Prostate gland (tissue), 2 donors: ENCODE results near the gene RUNDC3A. TPM values are rescaled to one million over a fixed set of nuclear protein-coding genes. Genes with fewer than 3 reads are reported as not detected.

Source experiments
- DNase-seq: peaks from one replicate; pipeline ENCODE4 v3.0.0-alpha.2; 2019; ENCODE audit warnings: low spot score
- H3K27ac ChIP-seq, 2 donors: fragments of 200-600 bp; sonication (generic); 2 replicates each; pipeline ENCODE4 v1.5.1; 2017 to 2019
- H3K27me3 ChIP-seq: fragments of 200-600 bp; sonication (generic); replicated peaks from 2 replicates; pipeline ENCODE4 v1.5.1; 2019; ENCODE audit not compliant: insufficient read depth
- H3K36me3 ChIP-seq, 2 donors: fragments of 200-600 bp; sonication (generic); 1 replicate in 1 of 2; 2 replicates in 1 of 2; pipeline versions ENCODE4 v1.5.1 to v1.8.1; 2017 to 2019
- H3K4me1 ChIP-seq: fragments of 200-600 bp; sonication (generic); replicated peaks from 2 replicates; pipeline ENCODE4 v1.5.1; 2019
- H3K4me3 ChIP-seq, 2 donors: fragments of 200-600 bp; sonication (generic); 2 replicates each; pipeline ENCODE4 v1.5.1; 2017 to 2019
- H3K9me3 ChIP-seq: fragments of 200-600 bp; sonication (generic); 2 replicates; pipeline ENCODE4 v1.5.1; 2017
- POLR2A ChIP-seq: fragments of 450-650 bp; IDR thresholded peaks from one replicate; pipeline ENCODE4 v1.6.1; 2016; ENCODE audit warnings: antibody characterized with exemption, mild to moderate bottlenecking
- POLR2AphosphoS5 ChIP-seq: sonication (generic); formaldehyde crosslinking; IDR thresholded peaks from one replicate; pipeline ENCODE4 v1.6.1; 2017; ENCODE audit warnings: antibody characterized with exemption
- WGBS: methylation state at CpG from one replicate; pipeline ENCODE4 v1.1.5; 2018; 5-methylcytosine and 5-hydroxymethylcytosine counted together
- intact Hi-C: fragments of 100-400 bp; cut with DNase I; formaldehyde crosslinking; loops from one replicate; pipeline ENCODE4 v1.14.2; 2022
- total RNA-seq, 2 donors: library from RNA; depleted of rRNA; stranded (reverse); fragments of >200 nt; gene quantifications; one replicate each; pipeline ENCODE4 v1.1.0, GENCODE V29; 2016
- TF ChIP-seq, protein P1 (sequence below), 4 experiments: fragments of 200-600 bp in 2 of 4; fragments of 450-650 bp in 2 of 4; sonication (generic) in 2 of 4; IDR thresholded peaks; 1 replicate in 3 of 4; 2 replicates in 1 of 4; pipeline ENCODE4 v1.5.1; 2016 to 2019; ENCODE audit warnings: antibody characterized with exemption in 4 of 4, mild to moderate bottlenecking in 2 of 4, moderate library complexity in 2 of 4

The RUNDC3A gene
- total RNA-seq, 2 donors from 2014 or later, result 0.68 to 2.9 TPM

GRCh38 chr17:44351464-44351863 is 43.1 kb downstream of the RUNDC3A start:
- no peak overlapping the region for H3K4me3 ChIP-seq
- no peaks in the 10 kb centered on the region for H3K9me3 ChIP-seq
- H3K4me1 ChIP-seq, result no peaks in the 10 kb centered on the region
- H3K27me3 ChIP-seq, result no peaks in the 10 kb centered on the region
- 87% methylated on average over 8 of the region's 8 CpGs for WGBS
- H3K27ac ChIP-seq, result no peak overlapping the region
- TF ChIP-seq POLR2A, result no peak
- TF ChIP-seq POLR2AphosphoS5, result no peak
- TF ChIP-seq, protein P1, sequence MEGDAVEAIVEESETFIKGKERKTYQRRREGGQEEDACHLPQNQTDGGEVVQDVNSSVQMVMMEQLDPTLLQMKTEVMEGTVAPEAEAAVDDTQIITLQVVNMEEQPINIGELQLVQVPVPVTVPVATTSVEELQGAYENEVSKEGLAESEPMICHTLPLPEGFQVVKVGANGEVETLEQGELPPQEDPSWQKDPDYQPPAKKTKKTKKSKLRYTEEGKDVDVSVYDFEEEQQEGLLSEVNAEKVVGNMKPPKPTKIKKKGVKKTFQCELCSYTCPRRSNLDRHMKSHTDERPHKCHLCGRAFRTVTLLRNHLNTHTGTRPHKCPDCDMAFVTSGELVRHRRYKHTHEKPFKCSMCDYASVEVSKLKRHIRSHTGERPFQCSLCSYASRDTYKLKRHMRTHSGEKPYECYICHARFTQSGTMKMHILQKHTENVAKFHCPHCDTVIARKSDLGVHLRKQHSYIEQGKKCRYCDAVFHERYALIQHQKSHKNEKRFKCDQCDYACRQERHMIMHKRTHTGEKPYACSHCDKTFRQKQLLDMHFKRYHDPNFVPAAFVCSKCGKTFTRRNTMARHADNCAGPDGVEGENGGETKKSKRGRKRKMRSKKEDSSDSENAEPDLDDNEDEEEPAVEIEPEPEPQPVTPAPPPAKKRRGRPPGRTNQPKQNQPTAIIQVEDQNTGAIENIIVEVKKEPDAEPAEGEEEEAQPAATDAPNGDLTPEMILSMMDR (IDR thresholded peaks at IDR 0.05), result no peak
- intact Hi-C loops, result no loop called here
- peaks cover 5 to 10% of the 10 kb centered on the region in 2 donors for H3K36me3 ChIP-seq
- no peak for DNase-seq

DNA sequence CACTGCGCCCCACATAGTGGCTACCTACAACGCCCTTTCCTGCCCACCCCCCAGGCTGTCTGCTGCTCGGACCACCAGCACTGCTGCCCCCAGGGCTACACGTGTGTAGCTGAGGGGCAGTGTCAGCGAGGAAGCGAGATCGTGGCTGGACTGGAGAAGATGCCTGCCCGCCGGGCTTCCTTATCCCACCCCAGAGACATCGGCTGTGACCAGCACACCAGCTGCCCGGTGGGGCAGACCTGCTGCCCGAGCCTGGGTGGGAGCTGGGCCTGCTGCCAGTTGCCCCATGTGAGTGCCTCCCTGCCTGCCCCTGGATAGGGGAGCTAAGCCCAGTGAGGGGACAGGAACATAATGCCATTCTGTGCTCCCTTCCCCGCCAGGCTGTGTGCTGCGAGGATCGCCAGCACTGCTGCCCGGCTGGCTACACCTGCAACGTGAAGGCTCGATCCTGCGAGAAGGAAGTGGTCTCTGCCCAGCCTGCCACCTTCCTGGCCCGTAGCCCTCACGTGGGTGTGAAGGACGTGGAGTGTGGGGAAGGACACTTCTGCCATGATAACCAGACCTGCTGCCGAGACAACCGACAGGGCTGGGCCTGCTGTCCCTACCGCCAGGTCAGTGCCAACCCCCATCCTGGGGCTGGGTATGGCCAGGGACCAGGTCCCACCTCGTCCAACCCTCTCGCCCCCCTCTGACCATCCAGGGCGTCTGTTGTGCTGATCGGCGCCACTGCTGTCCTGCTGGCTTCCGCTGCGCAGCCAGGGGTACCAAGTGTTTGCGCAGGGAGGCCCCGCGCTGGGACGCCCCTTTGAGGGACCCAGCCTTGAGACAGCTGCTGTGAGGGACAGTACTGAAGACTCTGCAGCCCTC is 43.8 kb downstream of the RUNDC3A start:
- H3K36me3 ChIP-seq, result peaks cover 5 to 10% of the 10 kb centered on the region in 2 donors
- TF ChIP-seq POLR2AphosphoS5, result no peak
- TF ChIP-seq, protein P1 (IDR thresholded peaks at IDR 0.05), result no peak
- TF ChIP-seq POLR2A, result no peak
- DNase-seq, result no peak
- H3K27ac ChIP-seq, result no peak overlapping the region
- no peaks in the 10 kb centered on the region for H3K27me3 ChIP-seq
- no peaks in the 10 kb centered on the region for H3K9me3 ChIP-seq
- no peaks in the 10 kb centered on the region for H3K4me1 ChIP-seq
- intact Hi-C loops, result no loop called here
- H3K4me3 ChIP-seq, result no peak overlapping the region
- 87% methylated on average over 26 of the region's 36 CpGs for WGBS

GRCh38 chr17:44352828-44353671 is 44.6 kb downstream of the RUNDC3A start:
- intact Hi-C loops, result no loop called here
- Histone ChIP-seq H3K9me3 (no peaks in the 10 kb centered on the region), H3K4me1 (no peaks in the 10 kb centered on the region), H3K27ac (peak overlapping the region in 1 of 2 donors; percentile 23), H3K4me3 (peak overlapping the region; percentile 32), H3K27me3 (no peaks in the 10 kb centered on the region), H3K36me3 (peaks cover 5 to 10% of the 10 kb centered on the region in 2 donors)
- 63% methylated on average over 17 of the region's 22 CpGs for WGBS
- TF ChIP-seq, protein P1 (IDR thresholded peaks at IDR 0.05), result no peak
- TF ChIP-seq POLR2AphosphoS5, result no peak
- no peak for TF ChIP-seq POLR2A
- no peak for DNase-seq

DNA sequence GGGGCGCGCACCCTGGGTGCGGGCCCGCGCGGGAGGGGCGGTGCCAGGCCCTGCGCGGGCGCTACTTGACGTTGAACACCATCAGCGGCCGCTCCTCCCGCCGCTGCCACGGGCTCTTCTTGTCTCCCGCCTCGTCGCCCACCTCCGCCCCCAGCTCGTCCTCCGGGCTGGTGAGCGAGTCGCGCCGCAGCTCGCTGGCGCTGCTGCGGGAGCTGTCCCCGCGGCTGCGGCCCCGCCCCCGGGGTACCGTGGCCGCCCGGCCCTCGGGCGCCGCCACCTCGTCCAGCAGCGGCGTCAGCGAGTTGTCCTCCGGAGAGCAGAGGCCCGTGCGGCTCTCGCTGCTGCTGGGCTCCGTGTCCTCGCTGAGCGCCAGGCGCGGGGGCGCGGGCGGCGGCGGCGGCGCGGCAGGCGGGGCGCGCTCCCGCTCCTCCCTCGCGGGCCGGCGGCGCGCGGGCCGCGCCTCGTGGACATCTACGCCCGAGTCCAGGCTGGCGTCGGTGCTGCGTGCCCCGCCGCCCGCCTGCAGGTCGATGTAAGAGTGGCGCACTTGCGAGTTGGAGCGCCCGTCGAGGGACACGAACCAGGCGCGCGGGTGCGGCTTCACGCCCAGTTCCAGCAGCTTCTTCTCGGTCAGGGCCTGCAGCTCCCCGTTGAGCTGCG is 45.4 kb downstream of the RUNDC3A start:
- DNase-seq, result no peak
- Histone ChIP-seq H3K9me3 (no peaks in the 10 kb centered on the region), H3K4me3 (peak overlapping the region; percentile 32), H3K27ac (peak overlapping the region in 1 of 2 donors; percentile 23), H3K27me3 (no peaks in the 10 kb centered on the region), H3K4me1 (no peaks in the 10 kb centered on the region), H3K36me3 (peaks cover 5 to 10% of the 10 kb centered on the region in 2 donors)
- 57% methylated on average over 21 of the region's 98 CpGs for WGBS
- TF ChIP-seq POLR2A (no peak), POLR2AphosphoS5 (no peak)
- TF ChIP-seq, protein P1 (IDR thresholded peaks at IDR 0.05), result no peak
- intact Hi-C loops, result no loop called here
